ENCODE measurements around the gene SLC13A5.
"Not testable (repeated sequence)": the region's sequence is repeated elsewhere in the genome, so short reads cannot be mapped to it uniquely, and the experiment has no call there.

DNA sequence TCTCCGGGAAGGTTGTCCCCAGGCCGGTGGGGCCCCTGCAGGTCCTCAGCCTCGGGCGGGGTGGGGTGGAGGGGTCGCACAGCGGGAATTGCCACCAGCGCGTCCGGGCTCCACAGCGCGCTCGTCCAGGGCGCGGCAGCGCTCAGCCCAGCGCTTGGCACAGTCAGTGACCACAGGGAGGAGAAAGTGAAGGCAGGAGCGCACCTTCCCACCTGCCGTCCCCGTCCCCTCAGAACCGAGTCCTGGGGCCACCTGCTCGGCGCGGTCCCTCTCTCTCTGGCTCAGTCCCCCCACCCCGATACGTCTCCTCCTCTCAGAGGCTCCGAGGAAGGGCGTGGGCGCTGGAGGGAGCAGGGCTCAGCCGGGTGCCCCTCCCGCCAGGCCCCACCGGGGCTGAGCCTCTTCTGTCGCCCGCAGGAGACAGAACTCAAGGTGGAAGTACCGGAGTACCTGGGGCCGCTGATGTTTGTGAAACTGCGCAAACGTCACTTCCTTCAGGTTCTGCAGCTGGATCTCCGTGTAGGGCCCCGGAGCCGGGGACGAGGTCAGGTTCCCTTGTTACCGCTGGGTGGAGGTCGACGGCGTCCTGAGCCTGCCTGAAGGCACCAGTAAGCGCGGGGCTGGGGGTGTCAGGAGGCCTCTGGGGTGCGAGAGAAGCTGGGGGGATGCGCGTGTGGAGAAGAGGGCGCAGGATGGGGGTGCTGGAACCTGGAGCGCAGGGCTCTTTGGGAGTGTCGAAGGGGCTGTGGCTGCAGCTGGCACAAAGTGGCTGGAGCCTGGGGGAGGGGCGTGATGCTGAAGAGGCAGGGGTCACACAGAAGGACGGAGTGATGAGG, 56.2 kb downstream of the SLC13A5 start:
- TF ChIP-seq POLR2A, POLR2AphosphoS5 (IDR thresholded peaks at IDR 0.05): not testable (repeated sequence)
- TF ChIP-seq, protein P1, sequence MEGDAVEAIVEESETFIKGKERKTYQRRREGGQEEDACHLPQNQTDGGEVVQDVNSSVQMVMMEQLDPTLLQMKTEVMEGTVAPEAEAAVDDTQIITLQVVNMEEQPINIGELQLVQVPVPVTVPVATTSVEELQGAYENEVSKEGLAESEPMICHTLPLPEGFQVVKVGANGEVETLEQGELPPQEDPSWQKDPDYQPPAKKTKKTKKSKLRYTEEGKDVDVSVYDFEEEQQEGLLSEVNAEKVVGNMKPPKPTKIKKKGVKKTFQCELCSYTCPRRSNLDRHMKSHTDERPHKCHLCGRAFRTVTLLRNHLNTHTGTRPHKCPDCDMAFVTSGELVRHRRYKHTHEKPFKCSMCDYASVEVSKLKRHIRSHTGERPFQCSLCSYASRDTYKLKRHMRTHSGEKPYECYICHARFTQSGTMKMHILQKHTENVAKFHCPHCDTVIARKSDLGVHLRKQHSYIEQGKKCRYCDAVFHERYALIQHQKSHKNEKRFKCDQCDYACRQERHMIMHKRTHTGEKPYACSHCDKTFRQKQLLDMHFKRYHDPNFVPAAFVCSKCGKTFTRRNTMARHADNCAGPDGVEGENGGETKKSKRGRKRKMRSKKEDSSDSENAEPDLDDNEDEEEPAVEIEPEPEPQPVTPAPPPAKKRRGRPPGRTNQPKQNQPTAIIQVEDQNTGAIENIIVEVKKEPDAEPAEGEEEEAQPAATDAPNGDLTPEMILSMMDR (IDR thresholded peaks at IDR 0.05) = not testable (repeated sequence)
